A549 (cell line): ENCODE results near the gene C1orf35. TPM values are rescaled to one million over a fixed set of nuclear protein-coding genes. Genes with fewer than 3 reads are reported as not detected.

Experiments used
- ATAC-seq, 2 experiments: fragments of 200-7000 bp in 1 of 2; fragments of >200 bp in 1 of 2; cut with Nextera tagmentation in 1 of 2; cut with Tn5 transposase in 1 of 2; 3 replicates each; pipeline versions ENCODE4 v1.8.0 to v1.9.1; 2018 to 2020; ENCODE audit warnings: mild to moderate bottlenecking in 1 of 2, moderate library complexity in 1 of 2
- CTCF ChIA-PET: fragments of 300-600 bp; sonication (Branson Sonifier 250); formaldehyde crosslinking; extraction: SDS; loops from one replicate; lab custom pipeline; 2021; ENCODE audit warnings: antibody characterized with exemption, inconsistent platforms; lab: Yijun Ruan, JAX
- POLR2A ChIA-PET: fragments of 350-600 bp; formaldehyde crosslinking; extraction: SDS; loops from one replicate; lab custom pipeline; 2021; ENCODE audit warnings: antibody characterized with exemption, inconsistent platforms; lab: Yijun Ruan, JAX
- DNase-seq, 2 experiments: peaks; one replicate each; pipeline versions ENCODE4 v3.0.0 to v3.0.0-alpha.2; 2011 to 2016; ENCODE audit warnings: low read depth in 1 of 2, low spot score in 1 of 2
- FAIRE-seq: peaks from 2 replicates; lab custom pipeline; 2011; peaks lifted over from hg19 to GRCh38; lab: Jason Lieb, UNC
- H3K27ac ChIP-seq, 2 experiments: fragments of >200 bp; sonication (Bioruptor Twin); formaldehyde crosslinking; 3 replicates each; pipeline ENCODE4 v1.5.1; 2016 to 2017
- H3K4me1 ChIP-seq: fragments of >200 bp; sonication (Bioruptor Twin); formaldehyde crosslinking; 3 replicates; pipeline ENCODE4 v1.6.1; 2016
- H3K4me2 ChIP-seq: fragments of >200 bp; sonication (Bioruptor Twin); formaldehyde crosslinking; 3 replicates; pipeline ENCODE4 v1.6.1; 2016
- H3K4me3 ChIP-seq: fragments of >200 bp; sonication (Bioruptor Twin); formaldehyde crosslinking; 3 replicates; pipeline ENCODE4 v1.5.1; 2016
- H3K9me3 ChIP-seq: fragments of >200 bp; sonication (Bioruptor Twin); formaldehyde crosslinking; 3 replicates; pipeline ENCODE4 v1.6.1; 2016
- BCL3 ChIP-seq: fragments of >200 bp; sonication (Bioruptor Twin); formaldehyde crosslinking; IDR thresholded peaks from 3 replicates; pipeline ENCODE4 v1.6.1; 2016
- BHLHE40 ChIP-seq: IDR thresholded peaks from 2 replicates; pipeline ENCODE4 v1.6.1; 2012; ENCODE audit warnings: low read depth, low read length, inconsistent platforms
- CBX2 ChIP-seq: fragments of 200-600 bp; sonication (generic); IDR thresholded peaks from 2 replicates; pipeline ENCODE4 v1.6.1; 2016; ENCODE audit warnings: low read depth, mild to moderate bottlenecking, borderline replicate concordance
- CHD2 ChIP-seq: fragments of 150-350 bp; IDR thresholded peaks from 2 replicates; pipeline ENCODE4 v1.6.1; 2014; ENCODE audit warnings: low read length; ENCODE audit not compliant: partially characterized antibody
- CHD4 ChIP-seq: fragments of 200-600 bp; sonication (generic); IDR thresholded peaks from 2 replicates; pipeline ENCODE4 v1.6.1; 2016; ENCODE audit warnings: antibody characterized with exemption, mild to moderate bottlenecking, borderline replicate concordance
- EHMT2 ChIP-seq: fragments of 200-600 bp; sonication (generic); IDR thresholded peaks from 2 replicates; pipeline ENCODE4 v1.6.1; 2016; ENCODE audit warnings: antibody characterized with exemption, low read depth, mild to moderate bottlenecking, moderate library complexity
- ELK1 ChIP-seq: fragments of 150-350 bp; IDR thresholded peaks from 2 replicates; pipeline ENCODE4 v1.6.1; 2014; ENCODE audit warnings: low read depth, mild to moderate bottlenecking, low read length
- FOXS1 ChIP-seq: fragments of 250-450 bp; sonication (Bioruptor Pico); IDR thresholded peaks from 2 replicates; pipeline ENCODE4 v1.5.0; 2020; ENCODE audit warnings: mild to moderate bottlenecking, moderate library complexity
- HDAC2 ChIP-seq: fragments of 200-600 bp; sonication (generic); IDR thresholded peaks from 2 replicates; pipeline ENCODE4 v1.6.1; 2016
- HES2 ChIP-seq: fragments of >200 bp; sonication (Bioruptor Twin); formaldehyde crosslinking; IDR thresholded peaks from 2 replicates; pipeline ENCODE4 v1.6.1; 2016
- HEYL ChIP-seq: fragments of 250-450 bp; sonication (Bioruptor Pico); IDR thresholded peaks from 2 replicates; pipeline ENCODE4 v1.8.0; 2021; ENCODE audit warnings: mild to moderate bottlenecking, moderate library complexity
- HMGXB4 ChIP-seq: fragments of 250-450 bp; sonication (Bioruptor Pico); IDR thresholded peaks from 2 replicates; pipeline ENCODE4 v1.5.0; 2021; ENCODE audit warnings: mild to moderate bottlenecking, moderate library complexity, borderline replicate concordance
- JUN ChIP-seq, 2 experiments: fragments of >200 bp; sonication (Bioruptor Twin); formaldehyde crosslinking; IDR thresholded peaks; 2 replicates in 1 of 2; 3 replicates in 1 of 2; pipeline ENCODE4 v1.6.1; 2016 to 2017
- KDM1A ChIP-seq: fragments of 200-600 bp; sonication (generic); IDR thresholded peaks from 2 replicates; pipeline ENCODE4 v1.6.1; 2016; ENCODE audit warnings: low read depth, mild to moderate bottlenecking
- KDM5A ChIP-seq: fragments of 200-600 bp; sonication (generic); IDR thresholded peaks from 2 replicates; pipeline ENCODE4 v1.6.1; 2016; ENCODE audit warnings: antibody characterized with exemption, mild to moderate bottlenecking
- MAX ChIP-seq: IDR thresholded peaks from 2 replicates; pipeline ENCODE4 v1.6.1; 2012
- NPAS2 ChIP-seq: fragments of 250-450 bp; sonication (Bioruptor Pico); IDR thresholded peaks from 2 replicates; pipeline ENCODE4 v1.8.0; 2022; ENCODE audit warnings: mild to moderate bottlenecking, moderate library complexity, borderline replicate concordance
- NR3C1 ChIP-seq: fragments of >200 bp; sonication (Bioruptor Twin); formaldehyde crosslinking; IDR thresholded peaks from 3 replicates; pipeline ENCODE4 v1.6.1; 2017
- PBX3 ChIP-seq: IDR thresholded peaks from 2 replicates; pipeline ENCODE4 v1.6.1; 2012
- RAD21 ChIP-seq, 2 experiments: fragments of >200 bp in 1 of 2; sonication (Bioruptor Twin) in 1 of 2; formaldehyde crosslinking in 1 of 2; IDR thresholded peaks in 1 of 2; conservative IDR thresholded peaks in 1 of 2; 2 replicates in 1 of 2; 3 replicates in 1 of 2; pipeline ENCODE4 v1.6.1; 2012 to 2018; ENCODE audit warnings: inconsistent platforms in 1 of 2
- SREBF2 ChIP-seq: fragments of 450-650 bp; IDR thresholded peaks from 2 replicates; pipeline ENCODE4 v1.6.1; 2014; ENCODE audit warnings: mild to moderate bottlenecking, moderate library complexity
- TFCP2L1 ChIP-seq: fragments of 250-450 bp; sonication (Bioruptor Pico); IDR thresholded peaks from 2 replicates; pipeline ENCODE4 v1.5.0; 2021; ENCODE audit warnings: mild to moderate bottlenecking
- USF2 ChIP-seq: fragments of 450-650 bp; IDR thresholded peaks from 2 replicates; pipeline ENCODE4 v1.6.1; 2014; ENCODE audit warnings: antibody characterized with exemption
- ZFP36 ChIP-seq: fragments of 450-650 bp; IDR thresholded peaks from 2 replicates; pipeline ENCODE4 v1.6.1; 2014; ENCODE audit warnings: borderline replicate concordance; ENCODE audit not compliant: partially characterized antibody
- ZNF302 ChIP-seq: fragments of 250-450 bp; sonication (Bioruptor Pico); IDR thresholded peaks from 2 replicates; pipeline ENCODE4 v1.9.0; 2021; ENCODE audit warnings: inconsistent platforms, mild to moderate bottlenecking, moderate library complexity
- ZSCAN20 ChIP-seq: fragments of 250-450 bp; sonication (Bioruptor Pico); IDR thresholded peaks from 2 replicates; pipeline ENCODE4 v1.8.0; 2022; ENCODE audit warnings: mild to moderate bottlenecking, moderate library complexity
- WGBS: methylation state at CpG from one replicate; pipeline ENCODE4 v1.1.6; 2017; ENCODE audit errors: missing lambda C conversion rate; 5-methylcytosine and 5-hydroxymethylcytosine counted together
- polyA plus RNA-seq, 4 experiments: library from polyadenylated mRNA; depleted of rRNA in 3 of 4; stranded (reverse); fragments of >200 nt; fragmentation: RNase III in 1 of 4; extraction: RNeasy Plus Mini Kit Qiagen cat#74134 plus additional on column Dnase treatment in 1 of 4; gene quantifications; 2 replicates in 3 of 4; 3 replicates in 1 of 4; pipeline ENCODE4 v1.2.3, GENCODE V29; 2011 to 2017

The C1orf35 gene
- polyA plus RNA-seq, 2 of the 4 experiments (the other 2 are of a cell fraction), result 9.8 to 28.9 TPM

- FAIRE-seq, result no peak
- H3K4me3 ChIP-seq, result no peak overlapping the region
These were observed 7.4 kb upstream of the C1orf35 start for GRCh38 chr1:228110556-228110955.

GRCh38 chr1:228109962-228110488, 6.9 kb upstream of the C1orf35 start:
- H3K4me3 ChIP-seq, result peak overlapping the region; percentile 98
- FAIRE-seq (no peak), DNase-seq (no peak), ATAC-seq (no peak)
- H3K4me1 ChIP-seq, result peaks cover 12% of the 10 kb centered on the region; the same call in 2 of the 3 replicates
- H3K9me3 ChIP-seq, result no peaks in the 10 kb centered on the region
- POLR2A ChIA-PET, result interaction anchor here (0.6 to 1.8 kb wide), 4 partner anchors 11 to 397 kb away, joined by 3 to 6 read pairs (median 4); partner anchors contain the start of genes GUK1 and IBA57
- H3K4me2 ChIP-seq, result peak overlapping the region; percentile 84
- WGBS, result 66% methylated on average over 14 of the region's 15 CpGs
- H3K27ac ChIP-seq, result peak overlapping the region; percentile 86 to 94
- CTCF ChIA-PET, result interaction anchor here (0.8 to 2.4 kb wide), 6 partner anchors 17 to 406 kb away, joined by 3 to 23 read pairs (median 4); partner anchors contain the start of gene WNT3A
- TF ChIP-seq ZSCAN20, result no peak
- TF ChIP-seq FOXS1 (CRISPR knock-in tag), result no peak
- no peak for TF ChIP-seq PBX3
- no peak for TF ChIP-seq KDM5A
- TF ChIP-seq MAX, result no peak
- TF ChIP-seq NPAS2 (CRISPR knock-in tag), result no peak
- no peak for TF ChIP-seq BCL3
- TF ChIP-seq ZFP36, result no peak
- TF ChIP-seq CBX2, result no peak
- TF ChIP-seq JUN (IDR thresholded peaks at IDR 0.05), result no peak
- TF ChIP-seq HEYL (CRISPR knock-in tag), result no peak
- no peak for TF ChIP-seq CHD2
- no peak for TF ChIP-seq KDM1A
- TF ChIP-seq USF2, result no peak

More at GRCh38 chr1:228110556-228110955, 7.4 kb upstream of the C1orf35 start:
- no peak for DNase-seq
- CTCF ChIA-PET, result interaction anchor here (0.6 to 2.4 kb wide), 5 partner anchors 21 to 406 kb away, joined by 3 to 23 read pairs (median 3); partner anchors contain the start of gene IBA57
- no peak overlapping the region for H3K27ac ChIP-seq
- no peak for TF ChIP-seq HDAC2
- no peak for TF ChIP-seq KDM5A
- no peak for TF ChIP-seq ZNF302 (CRISPR knock-in tag)
- no peak for TF ChIP-seq HES2
- TF ChIP-seq CBX2, result no peak
- no peak for TF ChIP-seq SREBF2
- TF ChIP-seq HEYL (CRISPR knock-in tag), result no peak
- no peak for TF ChIP-seq CHD4
- no peak for TF ChIP-seq FOXS1 (CRISPR knock-in tag)
- no peak for TF ChIP-seq TFCP2L1 (CRISPR knock-in tag)
- no peak for TF ChIP-seq BHLHE40
- TF ChIP-seq EHMT2, result no peak
- TF ChIP-seq ELK1, result no peak
- no peak for TF ChIP-seq RAD21 (conservative IDR thresholded peaks at IDR 0.05 in 1 of 2, IDR thresholded peaks at IDR 0.05 in 1 of 2)
- no peak for TF ChIP-seq HMGXB4
- no peak for TF ChIP-seq ZSCAN20
- no peak for TF ChIP-seq NR3C1
- no peak for TF ChIP-seq PBX3
- TF ChIP-seq, all 56 proteins: peak for 0
- POLR2A ChIA-PET, result interaction anchor here (1.2 to 1.8 kb wide), 2 partner anchors 10 to 55 kb away, joined by 4 to 6 read pairs; partner anchors contain the start of gene IBA57
- H3K4me2 ChIP-seq, result no peak overlapping the region; the same call in 2 of the 3 replicates
- ATAC-seq, result no peak
- no peaks in the 10 kb centered on the region for H3K9me3 ChIP-seq
- H3K4me1 ChIP-seq, result peaks cover 12% of the 10 kb centered on the region; the same call in 2 of the 3 replicates
- WGBS, result 92% methylated on average over 7 of the region's 7 CpGs
